Keratinocyte (primary cell): Measurements from ENCODE around the gene PAX7. TPM values are rescaled to one million over a fixed set of nuclear protein-coding genes. Genes with fewer than 3 reads are reported as not detected.

ENCODE experiments used
- DNase-seq: peaks from one replicate; pipeline ENCODE4 v3.0.0-alpha.2; 2011; ENCODE audit warnings: low read depth, missing footprints, low spot score
- FAIRE-seq: peaks from 2 replicates; lab custom pipeline; 2011; peaks lifted over from hg19 to GRCh38; lab: Jason Lieb, UNC
- H2AFZ ChIP-seq: 2 replicates; pipeline ENCODE4 v1.6.0; 2012; ENCODE audit warnings: low read length, control low read depth, inconsistent platforms; ENCODE audit not compliant: control insufficient read depth
- H3K27ac ChIP-seq: 2 replicates; pipeline ENCODE4 v1.5.1; 2011; ENCODE audit warnings: low read length; ENCODE audit not compliant: control insufficient read depth, insufficient read depth
- H3K27me3 ChIP-seq: 3 replicates; pipeline ENCODE4 v1.6.0; 2011; ENCODE audit warnings: low read length; ENCODE audit not compliant: control insufficient read depth, insufficient read depth; ENCODE audit errors: extremely low read depth
- H3K36me3 ChIP-seq, 2 experiments: 2 replicates in 1 of 2; 3 replicates in 1 of 2; pipeline ENCODE4 v1.5.1; 2011; ENCODE audit warnings: low read length in 2 of 2, mild to moderate bottlenecking in 1 of 2; ENCODE audit not compliant: control insufficient read depth in 2 of 2, insufficient read depth in 2 of 2; ENCODE audit errors: extremely low read depth in 1 of 2
- H3K4me1 ChIP-seq: 3 replicates; pipeline ENCODE4 v1.5.1; 2011; ENCODE audit warnings: low read length; ENCODE audit not compliant: control insufficient read depth, insufficient read depth; ENCODE audit errors: extremely low read depth
- H3K4me2 ChIP-seq: 3 replicates; pipeline ENCODE4 v1.6.0; 2011; ENCODE audit warnings: low read depth, low read length; ENCODE audit not compliant: control insufficient read depth, insufficient read depth; ENCODE audit errors: extremely low read depth
- H3K4me3 ChIP-seq, 3 experiments: fragments of 200-600 bp in 1 of 3; sonication (generic) in 1 of 3; 2 replicates in 2 of 3; 3 replicates in 1 of 3; pipeline ENCODE4 v1.5.1; 2011 to 2016; ENCODE audit warnings: low read length in 3 of 3, mild to moderate bottlenecking in 3 of 3, control low read depth in 2 of 3, inconsistent platforms in 1 of 3, low read depth in 1 of 3, mixed read lengths in 1 of 3, mixed run types in 1 of 3, moderate library complexity in 1 of 3; ENCODE audit not compliant: control insufficient read depth in 2 of 3, insufficient read depth in 2 of 3; ENCODE audit errors: extremely low read depth in 1 of 3
- H3K79me2 ChIP-seq: 2 replicates; pipeline ENCODE4 v1.6.0; 2012; ENCODE audit warnings: low read length; ENCODE audit not compliant: control insufficient read depth, insufficient read depth
- H3K9ac ChIP-seq: 3 replicates; pipeline ENCODE4 v1.6.0; 2011; ENCODE audit warnings: low read length; ENCODE audit not compliant: control insufficient read depth, insufficient read depth; ENCODE audit errors: extremely low read depth
- H3K9me1 ChIP-seq: 3 replicates; pipeline ENCODE4 v1.6.0; 2011; ENCODE audit warnings: low read length; ENCODE audit not compliant: control insufficient read depth, insufficient read depth; ENCODE audit errors: extremely low read depth
- H3K9me3 ChIP-seq: 2 replicates; pipeline ENCODE4 v1.5.1; 2012; ENCODE audit warnings: low read depth, low read length; ENCODE audit not compliant: control insufficient read depth
- H4K20me1 ChIP-seq: 3 replicates; pipeline ENCODE4 v1.6.0; 2011; ENCODE audit warnings: low read length; ENCODE audit not compliant: control insufficient read depth, insufficient read depth; ENCODE audit errors: extremely low read depth
- EZH2 ChIP-seq: IDR thresholded peaks from one replicate; pipeline ENCODE4 v1.6.1; 2012; ENCODE audit warnings: inconsistent platforms, mild to moderate bottlenecking, low read length, moderate library complexity
- dilution Hi-C: fragments of 300-500 bp; cut with MboI; formaldehyde crosslinking; loops from one replicate; pipeline ENCODE4 v1.7.0; 2020; ENCODE audit warnings: low sequenced_read_pairs; ENCODE audit not compliant: extremely low pct_ligation_motif_present
- polyA plus RNA-seq, 5 experiments: library from polyadenylated mRNA; depleted of rRNA in 3 of 5; stranded (reverse) in 3 of 5; stranded (forward) in 1 of 5; unstranded in 1 of 5; fragments of >200 nt; gene quantifications; 1 replicate in 1 of 5; 2 replicates in 3 of 5; 3 replicates in 1 of 5; pipeline versions ENCODE4 v1.2.1 to v1.2.3, GENCODE V29; 2011 to 2012; ENCODE audit warnings: missing spikeins in 2 of 5, low read depth in 1 of 5, low replicate concordance in 1 of 5
- TF ChIP-seq, protein P1 (sequence below), 3 experiments: IDR thresholded peaks in 1 of 3; conservative IDR thresholded peaks in 1 of 3; optimal IDR thresholded peaks in 1 of 3; 2 replicates in 2 of 3; 3 replicates in 1 of 3; pipeline versions ENCODE3 to v1.5.1; 2011; ENCODE audit warnings: low read length in 3 of 3, mild to moderate bottlenecking in 3 of 3, moderate library complexity in 2 of 3, control low read depth in 1 of 3, inconsistent platforms in 1 of 3; ENCODE audit not compliant: insufficient read depth in 2 of 3; ENCODE audit errors: extremely low read depth in 1 of 3

Gene PAX7
- polyA plus RNA-seq, 1 donor (not counting 4 experiments of a cell fraction or from before 2014, with no cell fraction given), result not detected

DNA sequence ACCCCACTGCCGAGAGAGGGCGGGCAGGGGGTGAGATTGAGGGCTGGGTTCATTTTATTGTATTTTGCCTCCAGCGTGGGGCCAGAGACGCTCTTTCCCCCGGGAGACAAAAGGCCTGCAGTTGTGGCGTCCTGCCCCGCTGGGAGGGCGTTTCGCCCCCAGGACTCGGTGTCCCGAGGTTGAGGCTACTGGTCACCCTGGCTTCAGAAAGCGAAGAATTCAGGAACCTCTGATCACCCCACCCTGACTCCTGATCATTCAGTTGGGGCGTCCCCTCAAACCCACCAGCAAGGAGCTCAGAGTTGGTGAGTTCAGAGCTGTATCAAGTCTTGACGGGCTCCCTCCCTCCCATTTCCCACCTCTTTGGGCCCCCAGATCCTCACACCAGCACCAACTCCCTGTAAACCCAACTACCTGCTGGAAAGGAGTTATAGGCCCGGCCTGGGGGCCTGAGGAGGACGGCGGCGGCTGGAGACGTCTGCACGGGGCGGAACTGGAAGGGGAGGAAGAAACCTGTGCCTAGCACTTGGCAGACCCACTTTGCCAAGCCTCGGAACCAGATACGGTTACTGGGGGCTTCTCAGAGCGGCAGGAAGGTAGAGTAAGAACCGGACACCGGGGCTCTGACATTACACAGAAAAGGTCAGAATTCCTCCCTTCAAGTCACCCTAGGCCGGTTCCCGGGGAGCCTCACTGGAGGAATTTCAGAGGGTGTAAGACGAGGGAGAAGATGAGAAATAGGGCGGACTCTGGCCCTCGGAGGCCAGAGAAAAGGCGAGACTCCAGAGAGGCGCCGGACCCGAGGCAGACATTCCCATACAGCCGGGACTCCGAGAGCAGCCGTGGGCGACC lies 761 bp upstream of the PAX7 start:
- no peak for FAIRE-seq
- no peak for DNase-seq
- Histone ChIP-seq H3K36me3 (no peaks in the 10 kb centered on the region), H3K4me1 (no peaks in the 10 kb centered on the region), H2AFZ (no peak overlapping the region), H3K27ac (no peak overlapping the region), H3K27me3 (peaks cover 90% of the 10 kb centered on the region), H3K9me1 (no peaks in the 10 kb centered on the region), H3K79me2 (no peaks in the 10 kb centered on the region), H3K4me3 (no peak overlapping the region), H3K4me2 (no peak overlapping the region), H4K20me1 (no peaks in the 10 kb centered on the region), H3K9me3 (no peaks in the 10 kb centered on the region), H3K9ac (no peak overlapping the region)
- dilution Hi-C loops, result no loop called here
- peak; percentile 13 for TF ChIP-seq EZH2
- TF ChIP-seq, protein P1, sequence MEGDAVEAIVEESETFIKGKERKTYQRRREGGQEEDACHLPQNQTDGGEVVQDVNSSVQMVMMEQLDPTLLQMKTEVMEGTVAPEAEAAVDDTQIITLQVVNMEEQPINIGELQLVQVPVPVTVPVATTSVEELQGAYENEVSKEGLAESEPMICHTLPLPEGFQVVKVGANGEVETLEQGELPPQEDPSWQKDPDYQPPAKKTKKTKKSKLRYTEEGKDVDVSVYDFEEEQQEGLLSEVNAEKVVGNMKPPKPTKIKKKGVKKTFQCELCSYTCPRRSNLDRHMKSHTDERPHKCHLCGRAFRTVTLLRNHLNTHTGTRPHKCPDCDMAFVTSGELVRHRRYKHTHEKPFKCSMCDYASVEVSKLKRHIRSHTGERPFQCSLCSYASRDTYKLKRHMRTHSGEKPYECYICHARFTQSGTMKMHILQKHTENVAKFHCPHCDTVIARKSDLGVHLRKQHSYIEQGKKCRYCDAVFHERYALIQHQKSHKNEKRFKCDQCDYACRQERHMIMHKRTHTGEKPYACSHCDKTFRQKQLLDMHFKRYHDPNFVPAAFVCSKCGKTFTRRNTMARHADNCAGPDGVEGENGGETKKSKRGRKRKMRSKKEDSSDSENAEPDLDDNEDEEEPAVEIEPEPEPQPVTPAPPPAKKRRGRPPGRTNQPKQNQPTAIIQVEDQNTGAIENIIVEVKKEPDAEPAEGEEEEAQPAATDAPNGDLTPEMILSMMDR (optimal IDR thresholded peaks at IDR 0.05 in 1 of 3, IDR thresholded peaks at IDR 0.05 in 1 of 3, conservative IDR thresholded peaks at IDR 0.05 in 1 of 3; ENCODE audit: extremely low read depth in 1 of 3, insufficient read depth in 2 of 3, low read length in 3 of 3), result no peak

DNA sequence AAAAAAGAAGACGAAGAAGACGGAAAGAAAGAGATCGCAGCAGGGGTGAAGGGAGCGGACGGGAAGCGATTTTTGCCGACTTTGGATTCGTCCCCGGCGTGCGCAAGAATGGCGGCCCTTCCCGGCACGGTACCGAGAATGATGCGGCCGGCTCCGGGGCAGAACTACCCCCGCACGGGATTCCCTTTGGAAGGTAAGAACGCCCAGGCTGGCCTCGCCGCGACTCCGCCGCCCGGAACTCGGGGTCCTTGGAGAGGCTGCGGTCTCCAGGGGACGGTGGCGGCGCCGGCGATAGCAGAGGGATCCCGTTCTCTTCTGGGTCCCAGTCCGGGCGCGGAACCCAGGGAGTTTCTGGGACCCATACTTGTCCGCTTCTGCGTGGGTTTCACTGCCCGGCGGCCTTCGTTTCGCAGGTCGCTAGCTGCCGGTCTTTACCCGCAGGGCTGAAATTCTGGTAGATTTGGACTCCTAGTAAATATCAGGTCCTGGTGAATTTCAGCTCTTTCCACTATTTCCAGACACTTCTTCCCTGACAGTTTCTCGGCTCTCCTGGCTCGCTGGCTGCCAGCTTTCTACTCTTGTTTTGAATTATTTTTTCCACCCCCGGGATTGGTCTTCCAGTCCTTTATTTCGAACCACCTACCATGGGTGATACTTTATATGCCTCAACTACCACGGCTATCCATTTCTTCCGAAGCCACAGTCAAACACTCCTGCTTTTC lies 1.0 kb downstream of the PAX7 start:
- no peak overlapping the region for H3K4me3 ChIP-seq
- no peak overlapping the region for H3K4me2 ChIP-seq
- H3K36me3 ChIP-seq, result no peaks in the 10 kb centered on the region
- no peaks in the 10 kb centered on the region for H3K9me3 ChIP-seq
- FAIRE-seq (no peak), DNase-seq (no peak)
- no peak overlapping the region for H2AFZ ChIP-seq
- H3K27ac ChIP-seq, result no peak overlapping the region
- H4K20me1 ChIP-seq, result no peaks in the 10 kb centered on the region
- H3K4me1 ChIP-seq, result peaks cover 9% of the 10 kb centered on the region
- TF ChIP-seq, protein P1 (optimal IDR thresholded peaks at IDR 0.05 in 1 of 3, IDR thresholded peaks at IDR 0.05 in 1 of 3, conservative IDR thresholded peaks at IDR 0.05 in 1 of 3; ENCODE audit: extremely low read depth in 1 of 3, insufficient read depth in 2 of 3, low read length in 3 of 3), result no peak
- TF ChIP-seq EZH2, result peak; percentile 99
- H3K9ac ChIP-seq, result no peak overlapping the region
- peaks cover 94% of the 10 kb centered on the region for H3K27me3 ChIP-seq
- dilution Hi-C loops, result no loop called here
- H3K9me1 ChIP-seq, result no peaks in the 10 kb centered on the region
- no peaks in the 10 kb centered on the region for H3K79me2 ChIP-seq
